Measurements from ENCODE around the gene CDK2AP2.

Gene CDK2AP2

GRCh38 chr11:67523556-67524479 lies 15.9 kb upstream of the CDK2AP2 start:
- TF ChIP-seq CTCF (IDR thresholded peaks at IDR 0.05; ENCODE audit: low read depth, low read length) = no peak

GRCh38 chr11:67522844-67523555 lies 15.0 kb upstream of the CDK2AP2 start, which contains the start of gene CABP2:
CABP2 (minus strand) TSS chr11:67523446; CDS start chr11:67523326, 120 bp downstream.
- no peak for TF ChIP-seq CTCF (IDR thresholded peaks at IDR 0.05; ENCODE audit: low read depth, low read length)
- no peak for DNase-seq (ENCODE audit: extremely low read depth, low read depth)

More at GRCh38 chr11:67523556-67524479, 15.9 kb upstream of the CDK2AP2 start:
- no peak for DNase-seq (ENCODE audit: extremely low read depth, low read depth)

- no peak for TF ChIP-seq CTCF (IDR thresholded peaks at IDR 0.05; ENCODE audit: low read depth, low read length)
- DNase-seq (ENCODE audit: extremely low read depth, low read depth) = no peak
Measured at GRCh38 chr11:67522338-67522737, 14.4 kb upstream of the CDK2AP2 start.

- no peak for TF ChIP-seq CTCF (IDR thresholded peaks at IDR 0.05; ENCODE audit: low read depth, low read length)
- DNase-seq (ENCODE audit: extremely low read depth, low read depth) = no peak
Measured at GRCh38 chr11:67521924-67522323, 14.0 kb upstream of the CDK2AP2 start.

GRCh38 chr11:67520856-67521824 lies 13.2 kb upstream of the CDK2AP2 start:
- no peak for TF ChIP-seq CTCF (IDR thresholded peaks at IDR 0.05; ENCODE audit: low read depth, low read length)

GRCh38 chr11:67519726-67520125 lies 11.8 kb upstream of the CDK2AP2 start:
- no peak for TF ChIP-seq CTCF (IDR thresholded peaks at IDR 0.05; ENCODE audit: low read depth, low read length)
- DNase-seq (ENCODE audit: extremely low read depth, low read depth) = no peak

More at GRCh38 chr11:67520856-67521824, 13.2 kb upstream of the CDK2AP2 start:
- DNase-seq (ENCODE audit: extremely low read depth, low read depth) = no peak

All from AG09319 (cell line).